ENCODE data around the gene CHD6. TPM values are rescaled to one million over a fixed set of nuclear protein-coding genes. Genes with fewer than 3 reads are reported as not detected.

CHD6 gene
- total RNA-seq, 4 donors from 2014 or later, result 18.5 to 49.3 (median 28.7) TPM

GRCh38 chr20:41616228-41616627, 1.9 kb downstream of the CHD6 start:
- TF ChIP-seq CTCF (IDR thresholded peaks at IDR 0.05), result no peak
- DNase-seq (ENCODE audit: low spot score) (no peak), ATAC-seq (ENCODE audit: low FRiP score) (no peak)

- ATAC-seq (ENCODE audit: low FRiP score) (no peak), DNase-seq (ENCODE audit: low spot score) (no peak)
- no peak for TF ChIP-seq CTCF (IDR thresholded peaks at IDR 0.05)
Observed at GRCh38 chr20:41615676-41616075, 2.5 kb downstream of the CHD6 start.

GRCh38 chr20:41615110-41615509, 3.1 kb downstream of the CHD6 start:
- TF ChIP-seq CTCF (IDR thresholded peaks at IDR 0.05), result no peak
- no peak for ATAC-seq (ENCODE audit: low FRiP score)
- no peak for DNase-seq (ENCODE audit: low spot score)

- no peak for DNase-seq (ENCODE audit: low spot score)
- no peak for ATAC-seq (ENCODE audit: low FRiP score)
- no peak for TF ChIP-seq CTCF (IDR thresholded peaks at IDR 0.05)
Observed at GRCh38 chr20:41613321-41613720, 4.9 kb downstream of the CHD6 start.

- ATAC-seq (ENCODE audit: low FRiP score) (no peak), DNase-seq (ENCODE audit: low spot score) (no peak)
- TF ChIP-seq CTCF (IDR thresholded peaks at IDR 0.05), result no peak
Observed at GRCh38 chr20:41609474-41609873, 8.7 kb downstream of the CHD6 start.

- no peak for TF ChIP-seq CTCF (IDR thresholded peaks at IDR 0.05)
- ATAC-seq (ENCODE audit: low FRiP score) (no peak), DNase-seq (ENCODE audit: low spot score) (no peak)
Observed at GRCh38 chr20:41608606-41609005, 9.6 kb downstream of the CHD6 start.

GRCh38 chr20:41607791-41608190, 10.4 kb downstream of the CHD6 start:
- TF ChIP-seq CTCF (IDR thresholded peaks at IDR 0.05), result no peak
- no peak for DNase-seq (ENCODE audit: low spot score)
- no peak for ATAC-seq (ENCODE audit: low FRiP score)
